Adrenal gland (tissue), 12 donors: ENCODE measurements around the gene ELMO3. TPM values are rescaled to one million over a fixed set of nuclear protein-coding genes. Genes with fewer than 3 reads are reported as not detected.

Experiments
- DNase-seq, 7 donors: peaks; one replicate each; pipeline ENCODE4 v3.0.0-alpha.2; 2019 to 2020
- H3K27ac ChIP-seq, 5 donors: fragments of 200-600 bp; sonication (generic) in 4 of 5; 1 replicate in 3 of 5; 2 replicates in 2 of 5; pipeline versions ENCODE4 v1.5.1 to v1.8.0; 2016 to 2020; ENCODE audit warnings: mild to moderate bottlenecking in 1 of 5
- H3K27me3 ChIP-seq: fragments of 200-600 bp; 2 replicates; pipeline ENCODE4 v1.8.0; 2021
- H3K36me3 ChIP-seq, 2 donors: fragments of 200-600 bp; replicated peaks in 1 of 2; 1 replicate in 1 of 2; 2 replicates in 1 of 2; pipeline versions ENCODE4 v1.5.1 to v1.8.0; 2018 to 2022
- H3K4me1 ChIP-seq, 2 donors: fragments of 200-600 bp; replicated peaks in 1 of 2; 1 replicate in 1 of 2; 2 replicates in 1 of 2; pipeline versions ENCODE4 v1.5.1 to v1.8.0; 2018 to 2021
- H3K4me3 ChIP-seq, 4 donors: fragments of 200-600 bp; sonication (generic) in 3 of 4; one replicate each; pipeline ENCODE4 v1.5.1; 2016 to 2018
- H3K9me3 ChIP-seq, 3 donors: fragments of 200-600 bp; sonication (generic) in 1 of 3; replicated peaks in 1 of 3; 1 replicate in 2 of 3; 2 replicates in 1 of 3; pipeline versions ENCODE4 v1.5.1 to v1.8.0; 2016 to 2021
- CTCF ChIP-seq, 6 experiments: fragments of 450-650 bp in 4 of 6; fragments of 200-600 bp in 2 of 6; sonication (generic) in 1 of 6; IDR thresholded peaks; 1 replicate in 5 of 6; 2 replicates in 1 of 6; pipeline versions ENCODE4 v1.5.1 to v1.8.0; 2016 to 2021; ENCODE audit warnings: antibody characterized with exemption in 6 of 6, mild to moderate bottlenecking in 2 of 6, moderate library complexity in 1 of 6
- POLR2A ChIP-seq, 2 donors: fragments of 450-650 bp; IDR thresholded peaks; one replicate each; pipeline ENCODE4 v1.6.1; 2017; ENCODE audit warnings: antibody characterized with exemption in 2 of 2, mild to moderate bottlenecking in 2 of 2, moderate library complexity in 1 of 2
- WGBS, 4 donors: extraction: QIAGEN DNeasy Blood & Tissue Kit in 2 of 4; methylation state at CpG; one replicate each; pipeline versions ENCODE4 v1.1.5 to v1.1.7; 2013 to 2017; 5-methylcytosine and 5-hydroxymethylcytosine counted together
- intact Hi-C, 2 donors: fragments of 100-400 bp; cut with DNase I; formaldehyde crosslinking; loops; one replicate each; pipeline versions ENCODE4 v1.14.1 to v1.15.0; 2022 to 2023
- polyA plus RNA-seq, 3 donors: library from polyadenylated mRNA; stranded (reverse); fragments of 200-250 nt in 2 of 3; fragments of 350-450 nt in 1 of 3; fragmentation: Illumina TruSeq in 1 of 3; extraction: RNeasy Lipid Tissue Mini Kit (QIAGEN cat#74804) in 1 of 3; gene quantifications; one replicate each; pipeline ENCODE4 v1.2.3, GENCODE V29; 2013 to 2014
- total RNA-seq, 9 donors: library from RNA; depleted of rRNA in 4 of 9; stranded (reverse); fragments of >200 nt in 4 of 9; fragments of 120-200 nt in 1 of 9; fragmentation: NEBNext Ultra II Directional in 1 of 9; extraction: Animal tissue kit (Norgen Biotek cat#: 25700) in 1 of 9; gene quantifications; one replicate each; pipeline versions ENCODE4 v1.1.0 to v1.2.4, GENCODE V29; 2013 to 2023
- donor health status: healthy with polysubstance abuse.
- donor health status: Bipolar disorder and iron deficiency.
- donor health status: DM: yes; HTN: yes; CAD: no.
- donor health status: DM: no; HTN: no; CAD: no.
- donor health status: DM: no; HTN: no; CAD: no.
- donor health status: DM: yes; HTN: yes; CAD: no.

The ELMO3 gene
- total and polyA plus RNA-seq, 12 donors = 0.18 to 7.0 (median 1.8) TPM

- intact Hi-C loops = no loop called here
- Histone ChIP-seq H3K27ac (peak overlapping the region; percentile 64 to 94 (median 85)), H3K4me3 (peak overlapping the region in 1 of 4 donors; percentile 89), H3K9me3 (no peaks in the 10 kb centered on the region), H3K36me3 (no peaks in the 10 kb centered on the region), H3K27me3 (peaks cover 5% of the 10 kb centered on the region), H3K4me1 (peaks cover 70 to 75% of the 10 kb centered on the region in 2 donors)
- TF ChIP-seq POLR2A (IDR thresholded peaks at IDR 0.05) (peak in 1 of 2 donors; percentile 30), CTCF (IDR thresholded peaks at IDR 0.05) (peak in 2 of 6 experiments; percentile 17 to 18)
- 9 to 22% (median 15%) methylated on average over 5 of the region's 5 CpGs for WGBS, 4 donors
- peak; percentile 75 to 92 (median 88) for DNase-seq
Measured at GRCh38 chr16:67244387-67245185, 45.7 kb downstream of the ELMO3 start.

- DNase-seq = peak in 2 of 7 donors; percentile 14 to 15
- Histone ChIP-seq H3K4me3 (peak overlapping the region in 2 of 4 donors; percentile 89), H3K27me3 (peaks cover 5% of the 10 kb centered on the region), H3K9me3 (no peaks in the 10 kb centered on the region), H3K27ac (peak overlapping the region; percentile 64 to 94 (median 85)), H3K4me1 (peaks cover 66 to 74% of the 10 kb centered on the region in 2 donors), H3K36me3 (no peaks in the 10 kb centered on the region)
- intact Hi-C loops = no loop called here
- no peak for TF ChIP-seq CTCF (IDR thresholded peaks at IDR 0.05)
- TF ChIP-seq POLR2A (IDR thresholded peaks at IDR 0.05) = no peak
- 69 to 78% (median 74%) methylated on average over 4 of the region's 4 CpGs for WGBS, 4 donors
Measured at GRCh38 chr16:67245186-67245585, 46.3 kb downstream of the ELMO3 start.

- DNase-seq = peak in 4 of 7 donors; percentile 89 to 92 (median 91)
- Histone ChIP-seq H3K27me3 (peaks cover 5% of the 10 kb centered on the region), H3K27ac (peak overlapping the region; percentile 83 to 94 (median 85)), H3K9me3 (no peaks in the 10 kb centered on the region), H3K36me3 (no peaks in the 10 kb centered on the region), H3K4me3 (peak overlapping the region in 2 of 4 donors; percentile 89), H3K4me1 (peaks cover 61 to 69% of the 10 kb centered on the region in 2 donors)
- intact Hi-C loops = no loop called here
- WGBS, 4 donors = 5 to 8% (median 7%) methylated on average over 4 to 8 of the region's 8 CpGs
- TF ChIP-seq POLR2A (IDR thresholded peaks at IDR 0.05) (no peak), CTCF (IDR thresholded peaks at IDR 0.05) (no peak)
Measured at GRCh38 chr16:67245674-67246080, 46.7 kb downstream of the ELMO3 start.

GRCh38 chr16:67246081-67246755 is 47.3 kb downstream of the ELMO3 start:
- Histone ChIP-seq H3K27me3 (peaks cover 5% of the 10 kb centered on the region), H3K4me3 (peak overlapping the region; percentile 62 to 89 (median 84)), H3K36me3 (no peaks in the 10 kb centered on the region), H3K9me3 (no peaks in the 10 kb centered on the region), H3K4me1 (peaks cover 56 to 64% of the 10 kb centered on the region in 2 donors), H3K27ac (peak overlapping the region; percentile 83 to 94 (median 85))
- DNase-seq = peak; percentile 83 to 94 (median 85)
- TF ChIP-seq CTCF (IDR thresholded peaks at IDR 0.05) (peak in 5 of 6 experiments; percentile 25 to 55 (median 37)), POLR2A (IDR thresholded peaks at IDR 0.05) (peak; percentile 47 to 64)
- 0 to 1% (median 0%) methylated on average over 2 to 48 of the region's 48 CpGs for WGBS, 4 donors
- intact Hi-C loops = no loop called here
